Mesothelial cell of epicardium (in vitro differentiated cells): ENCODE data around the gene CD99. TPM values are rescaled to one million over a fixed set of nuclear protein-coding genes. Genes with fewer than 3 reads are reported as not detected.

Experiments used
- DNase-seq, 2 experiments: peaks; one replicate each; pipeline ENCODE4 v3.0.0; 2021; ENCODE audit warnings: low spot score in 2 of 2; ENCODE audit not compliant: unreplicated experiment in 2 of 2
- H3K27ac Mint-ChIP-seq: 2 replicates; pipeline ENCODE4 v1.8.0; 2021; ENCODE audit warnings: mixed read lengths
- H3K27me3 Mint-ChIP-seq: 2 replicates; pipeline ENCODE4 v1.8.0; 2021; ENCODE audit warnings: low read depth, mixed read lengths
- H3K36me3 Mint-ChIP-seq: 2 replicates; pipeline ENCODE4 v1.8.0; 2021; ENCODE audit warnings: mixed read lengths
- H3K4me1 Mint-ChIP-seq: 2 replicates; pipeline ENCODE4 v1.8.0; 2021; ENCODE audit warnings: mixed read lengths
- H3K4me3 Mint-ChIP-seq: 2 replicates; pipeline ENCODE4 v1.8.0; 2021; ENCODE audit warnings: mild to moderate bottlenecking, moderate library complexity, mixed read lengths
- H3K9me3 Mint-ChIP-seq: 2 replicates; pipeline ENCODE4 v1.8.0; 2021; ENCODE audit warnings: mixed read lengths
- total RNA-seq: library from RNA; stranded (reverse); gene quantifications from 3 replicates; pipeline ENCODE4 v1.2.1, GENCODE V29; 2021
- TF ChIP-seq, protein P1 (sequence below): fragments of 200-600 bp; sonication (generic); IDR thresholded peaks from one replicate; pipeline ENCODE4 v1.5.0; 2021; ENCODE audit warnings: antibody characterized with exemption; ENCODE audit not compliant: unreplicated experiment

Gene CD99
- total RNA-seq, 1 donor from 2014 or later = 244 TPM

DNA sequence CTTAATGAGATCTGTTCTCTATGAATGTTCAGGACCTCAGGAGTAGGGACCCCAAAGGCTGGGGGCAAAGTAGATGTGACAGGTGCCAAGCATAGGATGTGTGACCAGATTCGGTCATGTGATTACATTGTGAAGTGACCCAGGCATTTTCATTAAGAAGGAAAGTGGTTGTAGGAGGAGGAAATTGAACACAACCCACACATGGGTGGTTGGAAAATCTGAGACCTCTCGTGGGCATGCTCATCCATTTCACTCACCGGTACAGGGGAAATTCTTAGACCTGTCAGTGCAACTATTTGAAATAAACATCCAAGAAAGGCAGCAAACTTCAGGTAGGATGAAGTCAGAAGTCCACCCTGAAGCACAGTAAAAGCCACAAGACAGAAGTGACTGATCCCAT lies 43.5 kb upstream of the CD99 start:
- TF ChIP-seq, protein P1, sequence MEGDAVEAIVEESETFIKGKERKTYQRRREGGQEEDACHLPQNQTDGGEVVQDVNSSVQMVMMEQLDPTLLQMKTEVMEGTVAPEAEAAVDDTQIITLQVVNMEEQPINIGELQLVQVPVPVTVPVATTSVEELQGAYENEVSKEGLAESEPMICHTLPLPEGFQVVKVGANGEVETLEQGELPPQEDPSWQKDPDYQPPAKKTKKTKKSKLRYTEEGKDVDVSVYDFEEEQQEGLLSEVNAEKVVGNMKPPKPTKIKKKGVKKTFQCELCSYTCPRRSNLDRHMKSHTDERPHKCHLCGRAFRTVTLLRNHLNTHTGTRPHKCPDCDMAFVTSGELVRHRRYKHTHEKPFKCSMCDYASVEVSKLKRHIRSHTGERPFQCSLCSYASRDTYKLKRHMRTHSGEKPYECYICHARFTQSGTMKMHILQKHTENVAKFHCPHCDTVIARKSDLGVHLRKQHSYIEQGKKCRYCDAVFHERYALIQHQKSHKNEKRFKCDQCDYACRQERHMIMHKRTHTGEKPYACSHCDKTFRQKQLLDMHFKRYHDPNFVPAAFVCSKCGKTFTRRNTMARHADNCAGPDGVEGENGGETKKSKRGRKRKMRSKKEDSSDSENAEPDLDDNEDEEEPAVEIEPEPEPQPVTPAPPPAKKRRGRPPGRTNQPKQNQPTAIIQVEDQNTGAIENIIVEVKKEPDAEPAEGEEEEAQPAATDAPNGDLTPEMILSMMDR = no peak
- DNase-seq = no peak
- H3K27ac Mint-ChIP-seq = no peak overlapping the region
- H3K4me1 Mint-ChIP-seq = no peaks in the 10 kb centered on the region
- no peak overlapping the region for H3K4me3 Mint-ChIP-seq
- no peaks in the 10 kb centered on the region for H3K9me3 Mint-ChIP-seq
- no peaks in the 10 kb centered on the region for H3K27me3 Mint-ChIP-seq
- H3K36me3 Mint-ChIP-seq = peaks cover 28% of the 10 kb centered on the region

DNA sequence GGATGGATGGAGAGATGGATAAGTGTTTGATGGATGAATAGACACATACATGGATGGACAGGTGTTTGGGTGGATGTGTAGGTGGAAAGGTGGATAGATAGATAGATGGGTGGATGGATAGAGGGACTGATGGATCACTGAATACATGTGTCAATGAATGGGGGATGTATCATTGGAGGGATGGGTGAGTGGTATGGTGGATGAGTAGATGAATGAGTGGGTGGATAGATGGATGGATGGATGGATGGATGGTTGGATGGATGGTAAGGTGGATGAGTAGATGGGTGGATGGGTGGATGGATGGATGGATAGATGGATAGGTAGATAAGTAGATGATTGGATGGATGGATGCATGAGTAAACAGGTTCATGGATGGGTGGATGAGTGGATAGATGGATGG lies 41.1 kb upstream of the CD99 start:
- Mint-ChIP-seq H3K4me1 (no peaks in the 10 kb centered on the region), H3K9me3 (no peaks in the 10 kb centered on the region), H3K4me3 (no peak overlapping the region), H3K36me3 (peaks cover 39% of the 10 kb centered on the region), H3K27me3 (no peaks in the 10 kb centered on the region), H3K27ac (no peak overlapping the region)
- DNase-seq = no peak
- TF ChIP-seq, protein P1 = no peak

DNA sequence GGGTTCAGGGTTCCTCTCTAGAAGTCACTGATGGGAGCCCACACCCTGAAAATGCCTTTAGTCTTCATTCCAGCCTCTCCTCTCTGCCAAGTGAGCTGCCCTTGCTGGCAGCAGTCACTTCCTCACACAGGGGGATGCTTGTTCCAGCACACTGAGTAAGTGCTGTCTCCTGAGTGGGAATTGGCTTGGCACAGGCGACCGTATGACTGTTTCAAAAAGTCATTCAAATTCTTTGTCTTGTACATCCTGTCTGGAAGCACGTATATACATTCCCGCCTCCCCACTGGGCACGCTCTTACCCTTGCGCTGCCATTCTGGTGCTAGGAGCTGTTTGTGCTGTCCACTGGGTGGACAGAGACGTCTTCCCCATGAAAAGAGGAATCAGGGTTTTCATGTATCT lies 40.2 kb upstream of the CD99 start:
- DNase-seq = no peak
- Mint-ChIP-seq H3K36me3 (peaks cover 39% of the 10 kb centered on the region), H3K4me3 (no peak overlapping the region), H3K27ac (no peak overlapping the region), H3K4me1 (no peaks in the 10 kb centered on the region), H3K9me3 (no peaks in the 10 kb centered on the region), H3K27me3 (no peaks in the 10 kb centered on the region)
- TF ChIP-seq, protein P1 = no peak

DNA sequence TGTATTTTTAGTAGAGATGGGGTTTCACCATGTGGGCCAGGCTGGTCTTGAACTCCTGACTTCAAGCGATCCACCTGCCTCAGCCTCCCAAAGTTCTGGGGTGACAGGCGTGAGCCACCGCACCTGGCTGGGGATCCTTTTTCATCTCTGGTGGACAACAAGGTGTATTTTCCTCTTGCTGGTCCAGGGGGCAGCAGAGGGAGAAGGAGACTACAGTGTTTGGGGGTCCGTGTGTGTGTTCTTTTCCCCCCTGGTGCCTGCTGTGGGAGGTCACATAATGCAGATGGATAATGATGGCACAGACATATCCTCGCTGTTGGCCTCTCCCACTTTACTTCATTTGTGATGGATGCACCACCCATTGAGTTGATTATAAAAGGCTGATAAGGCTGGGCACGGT lies 39.0 kb upstream of the CD99 start:
- Mint-ChIP-seq H3K9me3 (no peaks in the 10 kb centered on the region), H3K4me1 (no peaks in the 10 kb centered on the region), H3K27ac (no peak overlapping the region), H3K27me3 (no peaks in the 10 kb centered on the region), H3K36me3 (peaks cover 33% of the 10 kb centered on the region), H3K4me3 (no peak overlapping the region)
- DNase-seq = no peak
- TF ChIP-seq, protein P1 = no peak

DNA sequence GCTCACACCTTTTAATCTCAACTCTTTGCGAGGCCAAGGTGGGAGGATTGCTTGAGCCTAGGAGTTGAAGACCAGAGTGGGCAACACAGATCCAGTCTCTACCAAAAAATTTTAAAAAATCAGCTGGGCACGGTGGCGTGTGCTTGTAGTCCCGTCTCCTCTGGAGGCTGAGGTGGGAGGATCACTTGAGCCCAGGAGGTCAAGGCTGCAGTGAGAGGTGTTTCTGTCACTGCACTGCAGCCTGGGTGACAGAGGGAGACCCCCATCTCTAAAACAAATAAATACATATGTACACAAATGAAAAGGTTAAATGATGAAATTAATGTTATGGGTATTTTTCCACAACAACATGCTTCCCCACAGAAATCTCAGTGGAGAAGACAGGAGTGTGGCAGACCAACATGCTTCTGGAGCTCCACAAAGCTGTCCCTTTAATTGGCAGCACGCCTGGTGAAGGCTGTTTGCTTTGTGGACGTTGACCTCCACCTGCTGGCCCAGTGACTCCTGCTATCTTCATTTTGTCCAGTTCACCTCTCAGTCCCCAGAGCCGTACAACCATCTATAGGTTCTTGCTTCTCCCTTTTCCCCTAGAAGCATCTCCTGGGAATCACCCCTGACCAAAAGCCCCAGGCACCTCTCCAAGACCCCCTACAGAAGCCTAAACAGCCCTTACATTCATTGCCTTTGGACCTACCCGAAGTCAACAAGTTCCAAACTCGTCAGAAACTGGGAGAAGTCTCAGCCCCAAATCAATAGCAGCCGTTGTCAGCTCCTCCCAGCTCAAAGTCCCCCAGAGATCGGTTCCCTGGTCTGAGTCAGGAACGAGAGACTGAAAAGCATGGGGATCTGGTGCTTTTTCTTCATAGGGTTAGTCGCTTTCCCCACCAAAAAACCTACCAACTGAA lies 36.4 kb upstream of the CD99 start:
- Mint-ChIP-seq H3K4me3 (no peak overlapping the region), H3K9me3 (no peaks in the 10 kb centered on the region), H3K36me3 (peaks cover 23% of the 10 kb centered on the region), H3K4me1 (no peaks in the 10 kb centered on the region), H3K27me3 (no peaks in the 10 kb centered on the region), H3K27ac (no peak overlapping the region)
- DNase-seq = no peak
- TF ChIP-seq, protein P1 = no peak
